COLO668 (cell line): ENCODE data around the gene LHX3.

Experiments
- DNase-seq: peaks from one replicate; lab custom pipeline; 2025; ENCODE audit not compliant: unreplicated experiment; lab: John Stamatoyannopoulos, UW

Gene LHX3

GRCh38 chr9:136179101-136179616 is 25.8 kb downstream of the LHX3 start:
- no peak for DNase-seq

DNA sequence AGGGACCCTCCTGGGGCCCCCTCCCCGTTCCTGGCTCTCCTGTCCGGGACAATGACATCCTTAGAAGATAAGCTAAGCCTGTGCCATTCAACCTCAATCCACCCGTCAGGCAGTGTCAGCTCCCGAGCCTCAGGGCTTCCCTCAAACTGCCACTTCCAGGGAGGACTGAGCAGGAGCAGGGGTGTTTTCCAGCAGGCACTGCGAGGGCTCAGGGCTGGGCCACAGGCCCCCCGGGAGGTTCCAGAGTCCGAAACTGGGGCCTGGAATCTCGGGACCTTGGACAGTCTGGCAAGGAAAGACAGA is 26.2 kb downstream of the LHX3 start:
- DNase-seq, result no peak

GRCh38 chr9:136178061-136178772 is 26.7 kb downstream of the LHX3 start:
- no peak for DNase-seq

DNA sequence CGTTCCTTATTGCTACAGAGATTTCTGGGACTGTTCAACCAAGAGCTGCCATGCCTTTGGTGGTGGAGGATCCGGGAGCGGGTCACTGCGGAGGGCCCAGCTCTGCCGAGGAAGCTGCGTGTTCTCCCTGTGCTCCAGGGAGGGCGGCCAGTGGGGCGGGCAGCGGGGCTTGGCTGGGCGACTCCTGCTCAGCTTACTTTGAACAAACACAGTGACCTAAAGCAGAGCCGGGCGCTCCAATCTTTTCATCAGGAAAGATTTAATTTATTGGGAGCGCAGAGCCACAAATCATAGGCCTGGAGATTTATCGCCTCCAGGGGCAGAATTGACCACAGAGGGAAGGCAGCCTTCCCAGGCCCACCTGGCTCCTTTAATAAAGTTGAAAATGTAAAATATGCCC is 27.7 kb downstream of the LHX3 start:
- no peak for DNase-seq

DNA sequence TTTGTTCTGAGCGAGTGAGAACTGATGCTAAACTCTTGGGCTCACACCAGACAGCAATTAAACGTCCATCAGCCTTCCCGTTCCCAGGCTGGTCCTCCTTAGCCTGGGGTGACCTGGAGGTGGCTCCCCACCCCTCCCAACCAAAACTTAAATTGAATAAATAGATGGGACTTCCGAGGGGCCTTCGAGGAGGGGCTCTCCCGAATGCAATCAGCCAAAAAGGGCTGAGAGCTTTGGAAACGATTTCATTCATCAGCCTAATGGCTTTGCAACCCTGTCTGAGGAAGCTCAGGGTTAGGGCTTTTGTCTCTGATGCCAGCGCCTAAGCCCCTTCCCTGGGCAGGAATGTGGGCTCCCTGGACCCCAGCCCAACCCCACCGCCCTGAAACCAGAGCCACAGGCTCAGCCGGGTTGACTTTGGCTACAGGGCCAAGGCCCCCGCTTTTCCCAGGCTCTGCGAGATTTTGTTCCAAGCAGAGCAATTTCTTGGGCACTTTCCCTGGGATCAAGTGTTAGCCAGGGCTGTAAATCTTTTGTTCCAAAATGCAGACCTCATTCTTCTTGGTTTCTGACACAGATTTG is 29.2 kb downstream of the LHX3 start:
- no peak for DNase-seq

DNA sequence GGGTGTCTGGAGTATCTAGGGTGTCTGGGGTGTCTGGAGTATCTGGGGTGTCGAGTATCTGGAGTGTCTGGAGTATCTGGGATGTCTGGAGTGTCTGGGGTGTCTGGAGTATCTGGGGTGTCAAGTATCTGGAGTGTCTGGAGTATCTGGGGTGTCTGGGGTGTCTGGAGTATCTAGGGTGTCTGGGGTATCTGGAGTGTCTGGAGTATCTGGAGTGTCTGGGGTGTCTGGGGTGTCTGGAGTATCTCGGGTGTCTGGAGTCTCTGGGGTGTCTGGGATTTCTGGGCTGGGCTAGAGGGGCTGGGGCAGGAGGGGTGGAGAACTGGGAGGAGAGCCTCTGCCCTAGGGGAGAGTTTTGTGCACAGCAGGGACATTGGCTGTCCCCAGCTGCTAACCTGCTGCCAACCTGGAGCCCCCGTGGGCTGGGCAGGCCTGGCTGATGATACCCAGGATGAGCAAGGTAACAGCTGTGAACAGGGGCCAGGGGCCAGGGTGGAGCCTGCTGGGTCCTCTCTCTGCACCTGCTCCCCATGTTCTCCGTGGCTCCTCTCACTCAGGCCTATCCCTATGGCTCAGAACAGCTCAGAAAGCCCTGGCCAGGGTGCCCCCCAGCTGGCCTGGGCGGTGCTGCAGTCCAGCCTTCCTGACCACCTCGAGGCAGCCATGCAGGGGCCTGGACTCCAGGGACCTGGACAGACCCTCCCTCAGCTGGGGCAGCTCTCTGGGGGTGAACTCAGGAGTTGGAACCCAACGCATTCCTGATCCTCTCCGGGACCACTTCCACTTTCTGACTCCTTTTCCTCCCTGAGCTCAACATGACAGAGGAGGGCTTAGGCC is 29.9 kb downstream of the LHX3 start:
- DNase-seq, result peak; percentile 79

- no peak for DNase-seq
Observed at GRCh38 chr9:136173648-136174290, 31.2 kb downstream of the LHX3 start.

DNA sequence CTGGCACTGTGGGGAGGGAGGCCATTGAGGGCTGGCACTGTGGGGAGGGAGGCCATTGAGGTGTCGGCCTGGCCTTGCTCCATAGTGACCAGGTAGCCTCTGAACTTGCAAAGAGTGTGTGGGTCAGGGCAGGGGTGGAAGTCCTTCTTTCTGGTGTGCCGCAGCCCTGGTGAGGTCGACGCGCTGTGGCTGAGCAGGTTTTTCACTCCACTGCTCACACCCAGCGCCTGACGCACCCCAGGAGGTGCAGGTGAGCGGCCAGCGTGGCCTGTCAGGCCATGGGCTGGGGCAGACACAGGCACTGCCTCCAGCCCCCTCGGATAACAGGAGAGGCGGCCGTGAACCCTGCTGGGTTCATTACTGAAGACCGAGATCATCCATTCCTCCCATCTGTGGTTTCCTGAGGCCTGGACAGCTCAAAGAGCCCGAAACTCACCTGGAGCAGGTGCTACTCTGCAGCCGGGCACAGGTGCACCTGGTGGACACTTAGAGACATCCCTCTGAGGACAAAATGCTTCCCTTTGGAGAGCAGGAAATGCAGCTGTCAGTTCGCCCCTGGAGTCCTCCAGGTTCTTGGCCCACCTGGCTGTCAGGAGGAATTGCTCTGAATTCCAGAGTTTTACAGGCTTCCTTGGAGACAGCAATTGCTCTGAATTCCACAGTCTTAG is 32.4 kb downstream of the LHX3 start:
- peak; percentile 90 for DNase-seq

DNA sequence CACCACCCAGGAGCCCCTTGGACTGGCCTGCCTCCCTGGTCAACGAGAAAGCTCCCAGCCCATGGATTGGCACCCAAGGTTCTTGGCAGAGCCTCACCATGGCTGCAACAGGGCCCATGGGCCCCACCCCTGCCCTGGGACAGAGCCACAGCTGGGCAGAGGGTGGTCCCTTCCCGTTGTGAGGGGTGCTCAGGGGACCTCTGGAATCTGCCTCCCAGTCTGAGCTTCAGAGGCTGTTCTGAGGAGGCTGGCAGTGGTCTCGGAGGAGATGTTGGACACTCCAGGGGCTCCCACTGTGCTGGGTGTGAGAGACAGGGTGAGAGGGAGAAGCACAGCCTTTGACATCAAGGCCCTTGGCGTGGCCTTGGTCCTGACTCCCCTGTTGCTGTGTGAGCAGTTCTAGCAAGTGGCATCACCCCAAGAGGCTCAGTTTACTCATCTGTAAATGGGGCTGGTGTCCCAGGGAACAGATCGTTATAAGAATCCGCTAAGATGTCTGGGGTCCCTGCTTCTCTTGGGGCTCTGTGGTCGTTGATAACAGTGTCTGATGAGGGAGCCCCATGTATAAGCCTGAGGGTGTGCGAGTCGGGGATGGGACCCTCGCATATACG is 33.0 kb downstream of the LHX3 start:
- DNase-seq, result peak; percentile 50

GRCh38 chr9:136171009-136171800 is 33.7 kb downstream of the LHX3 start:
- DNase-seq, result peak; percentile 94

DNA sequence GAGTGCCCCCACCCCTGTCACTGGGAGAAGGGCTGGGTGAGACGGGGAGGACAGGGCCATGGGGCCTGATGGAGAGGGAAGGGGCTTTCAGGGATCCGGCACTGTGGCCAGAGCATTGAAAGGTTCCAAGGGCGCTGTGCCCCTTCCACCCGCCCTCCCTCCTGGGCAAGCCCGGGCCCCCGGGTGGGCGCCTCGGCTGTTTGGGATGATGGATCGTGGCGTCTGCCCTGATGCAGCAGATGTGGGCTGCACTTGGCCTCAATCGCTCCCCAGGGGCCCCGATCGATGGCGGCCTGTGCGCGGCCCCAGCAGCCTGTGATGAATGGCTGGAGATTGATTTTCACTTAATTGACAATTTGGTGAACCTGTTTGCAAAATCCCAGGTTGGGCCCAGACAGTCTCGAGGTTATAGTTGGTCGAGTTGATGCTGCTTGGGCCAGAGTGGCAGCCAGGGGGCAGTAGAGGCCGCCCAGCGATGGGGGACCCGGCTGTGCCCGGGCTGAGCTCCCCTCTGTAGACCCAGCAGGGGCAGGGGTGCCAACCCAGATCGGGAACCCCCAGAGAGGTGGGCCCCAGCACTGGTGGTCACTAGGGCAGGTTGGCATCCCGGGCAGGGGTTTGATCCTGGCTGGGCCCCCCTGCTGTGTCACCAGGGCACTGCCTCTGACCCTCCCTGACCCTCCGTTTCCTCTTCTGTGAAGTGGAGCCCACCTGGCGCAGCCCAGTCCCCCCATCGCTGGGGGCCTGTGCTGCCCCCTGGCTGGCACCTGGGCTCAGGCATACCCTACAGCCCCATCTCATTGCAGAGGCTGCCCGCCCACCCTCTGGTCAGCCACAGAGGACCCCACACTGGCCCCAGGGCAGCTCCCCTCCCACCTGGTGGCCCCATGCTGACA is 34.7 kb downstream of the LHX3 start:
- DNase-seq, result peak; percentile 41

GRCh38 chr9:136169495-136169894 is 35.4 kb downstream of the LHX3 start:
- peak; percentile 20 for DNase-seq

DNA sequence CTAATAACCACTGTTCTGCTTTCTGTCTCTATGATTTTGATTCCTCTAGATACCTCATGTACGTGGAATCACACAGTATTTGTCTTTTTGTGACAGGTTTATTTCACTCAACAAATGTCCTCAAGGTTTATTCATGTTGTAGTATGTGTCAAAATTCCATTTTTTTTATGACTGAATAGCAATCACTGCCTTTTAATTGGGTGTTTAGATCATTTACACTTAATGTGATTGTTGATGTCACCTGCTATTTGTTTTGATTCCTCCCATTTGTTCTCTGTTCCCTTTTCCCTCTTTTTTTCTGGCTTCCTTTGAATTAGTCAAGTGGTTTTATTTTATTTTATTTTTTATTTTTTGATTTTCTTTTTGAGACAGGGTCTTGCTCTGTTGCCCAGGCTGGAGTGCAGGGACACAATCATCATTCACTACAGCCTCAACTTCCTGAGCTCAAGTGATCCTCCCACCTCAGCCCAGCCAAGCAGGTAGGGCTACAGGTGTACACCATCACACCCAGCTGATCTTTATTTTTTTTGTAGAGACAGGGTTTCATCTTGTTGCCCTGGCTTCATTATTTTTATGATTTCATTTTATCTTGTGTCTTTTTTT is 41.6 kb downstream of the LHX3 start:
- no peak for DNase-seq

DNA sequence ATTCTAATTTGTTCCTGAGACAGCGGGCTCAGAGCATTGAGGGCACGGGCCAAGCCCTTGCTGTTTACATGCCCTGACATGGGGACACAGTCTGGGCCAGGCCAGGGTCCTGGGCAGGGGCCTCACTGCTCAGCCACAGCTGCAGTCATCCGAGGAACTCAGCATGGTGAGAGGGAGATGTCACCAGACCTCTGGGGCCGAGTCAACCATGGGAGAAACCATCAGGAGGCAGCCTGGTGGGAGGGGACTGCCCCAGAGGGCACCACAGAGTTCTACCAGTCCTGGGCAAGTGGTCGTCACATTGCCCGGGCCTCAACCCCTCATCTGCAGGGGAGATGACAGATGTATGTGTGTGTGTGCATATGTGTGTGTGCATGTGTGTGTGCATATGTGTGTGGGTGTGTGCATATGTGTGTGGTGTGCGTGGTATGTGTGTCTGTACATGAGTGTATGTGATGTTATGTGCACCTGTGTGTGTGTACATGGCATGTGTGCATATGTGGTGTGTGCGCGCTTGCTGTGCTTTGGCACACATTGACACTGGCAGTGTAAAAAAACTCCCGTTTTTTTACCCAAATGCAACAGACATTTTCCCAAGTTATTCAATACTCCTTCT is 43.8 kb downstream of the LHX3 start:
- peak; percentile 33 for DNase-seq

DNA sequence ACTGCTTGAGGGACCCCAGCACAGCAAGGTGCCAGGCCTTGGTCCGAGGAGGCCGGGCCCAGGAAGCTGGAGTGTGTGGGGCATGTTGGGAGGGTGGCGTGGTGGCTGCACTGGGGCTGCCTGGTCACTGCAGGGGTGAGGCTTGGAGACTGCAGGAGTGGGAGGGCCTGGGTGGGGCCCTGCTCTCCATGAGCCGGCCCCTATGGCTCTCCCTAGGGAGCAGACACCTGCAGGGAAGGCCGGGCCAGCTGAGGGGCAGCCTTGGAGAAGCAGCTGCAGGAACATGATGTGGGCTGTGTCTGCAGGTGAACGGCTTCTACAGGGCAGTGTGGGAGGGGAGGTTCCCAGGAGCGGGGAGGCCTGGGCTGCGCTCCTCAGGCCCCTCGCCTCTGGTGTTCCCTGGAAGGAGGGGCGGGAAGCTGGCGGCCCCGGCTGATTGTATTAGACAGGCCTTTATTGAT is 44.5 kb downstream of the LHX3 start:
- peak; percentile 91 for DNase-seq

DNA sequence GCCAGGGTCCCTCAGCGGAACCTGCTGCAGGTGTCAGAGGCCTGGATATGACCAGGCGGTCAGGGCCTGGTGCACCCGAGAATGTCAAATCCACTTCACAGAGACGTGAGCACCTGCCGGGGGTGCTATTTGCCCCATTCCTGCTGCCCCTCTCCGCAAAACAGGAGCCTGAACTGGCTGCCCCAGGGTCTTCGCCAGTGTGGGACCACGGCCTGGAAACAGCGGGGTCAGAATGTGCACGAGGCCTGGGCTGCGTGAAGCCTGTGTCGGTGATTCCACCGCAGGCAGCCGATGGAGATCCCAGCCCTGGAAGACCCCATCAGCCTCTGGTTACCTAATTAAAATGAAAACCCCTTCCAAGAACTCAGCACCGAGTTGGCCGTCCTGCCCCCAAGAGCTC is 45.1 kb downstream of the LHX3 start:
- DNase-seq, result no peak

GRCh38 chr9:136157477-136158265 is 47.3 kb downstream of the LHX3 start:
- DNase-seq, result no peak
